CD4-positive, alpha-beta T cell treated with Interleukin-4 for 1 hour (primary cell): Measurements from ENCODE around the gene FSTL4.

Experiments used
- DNase-seq, 2 donors: peaks; one replicate each; pipeline ENCODE4 v3.0.0-alpha.2; 2020 to 2022

The FSTL4 gene

DNA sequence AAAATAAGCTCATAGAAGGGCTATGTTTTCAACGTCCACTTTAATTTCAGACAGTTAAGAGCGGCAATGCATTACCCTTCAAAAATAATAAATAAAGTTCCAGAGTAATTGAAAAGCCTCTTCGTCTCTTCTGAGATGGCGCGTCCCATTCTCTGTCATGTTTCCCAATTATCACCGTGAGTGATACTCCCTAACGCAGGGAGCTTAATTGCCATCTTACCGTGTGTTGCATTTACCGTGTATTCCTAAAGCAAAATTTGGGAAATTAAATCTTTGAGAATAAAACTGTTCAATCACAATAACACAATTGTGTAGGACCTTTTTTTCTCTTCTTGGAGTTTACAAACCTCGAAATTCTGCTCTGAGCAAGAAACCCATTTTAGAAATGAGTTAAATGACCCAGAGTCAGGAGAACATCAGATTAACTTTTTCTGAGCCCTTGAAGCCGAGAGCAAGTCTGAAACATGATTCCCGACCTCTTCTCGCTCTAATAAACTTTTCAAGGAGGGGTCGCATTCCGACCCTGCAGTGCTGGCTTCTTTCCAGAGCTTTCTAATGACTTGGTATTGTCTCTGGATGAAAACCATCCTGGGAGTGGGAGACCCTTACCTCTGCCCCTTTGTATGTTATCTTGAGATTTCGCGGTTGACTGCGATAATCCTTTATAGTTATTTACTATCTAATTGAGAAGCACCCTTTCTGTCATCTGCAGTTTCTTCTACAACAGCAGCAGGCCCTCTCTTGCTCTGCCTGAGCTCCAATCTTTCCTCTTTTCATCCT is 251.5 kb downstream of the FSTL4 start:
- DNase-seq = no peak

DNA sequence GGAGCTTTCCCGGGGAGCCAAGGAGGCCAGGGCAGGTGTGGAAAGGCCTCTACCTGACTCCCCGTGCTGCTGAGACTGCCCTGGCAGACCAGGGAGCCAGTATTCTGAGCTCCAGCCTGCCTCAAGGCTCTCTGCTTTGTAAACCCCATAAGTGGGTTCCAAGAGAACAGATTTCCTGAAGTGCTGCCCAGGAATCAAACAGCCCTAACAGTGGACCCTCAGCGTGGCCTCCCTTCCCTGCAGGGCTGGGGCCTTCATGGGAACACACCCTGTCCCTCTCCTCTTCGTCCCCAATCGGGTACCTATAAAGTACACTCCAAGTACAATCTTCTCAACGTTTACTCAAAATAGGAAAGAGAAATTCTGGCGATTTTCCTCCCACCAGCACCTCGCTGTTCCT is 252.5 kb downstream of the FSTL4 start:
- DNase-seq = no peak

DNA sequence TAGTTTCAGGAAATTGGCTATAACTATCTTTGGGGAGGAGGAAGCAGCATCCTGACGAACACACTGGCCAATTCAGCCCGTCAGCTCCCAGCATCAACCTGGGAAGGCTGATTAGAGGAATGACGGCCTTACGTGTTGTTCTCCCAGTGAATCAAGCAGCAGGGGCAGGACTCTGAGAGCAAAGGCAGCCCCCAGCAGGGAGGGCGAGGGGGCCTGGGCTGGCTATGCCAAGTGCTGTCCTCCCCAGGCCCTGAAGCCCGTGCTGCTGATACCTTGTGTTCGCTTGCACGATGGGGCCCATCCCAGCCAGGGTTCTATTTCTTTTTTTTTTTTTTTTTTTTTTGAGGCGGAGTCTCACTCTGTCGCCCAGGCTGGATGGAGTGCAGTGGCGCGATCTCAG is 254.1 kb downstream of the FSTL4 start:
- no peak for DNase-seq

GRCh38 chr5:133357758-133358157 is 254.6 kb downstream of the FSTL4 start:
- no peak for DNase-seq

- no peak for DNase-seq
Measured at GRCh38 chr5:133356984-133357421, 255.3 kb downstream of the FSTL4 start.

GRCh38 chr5:133356396-133356983 is 255.9 kb downstream of the FSTL4 start:
- DNase-seq = no peak

DNA sequence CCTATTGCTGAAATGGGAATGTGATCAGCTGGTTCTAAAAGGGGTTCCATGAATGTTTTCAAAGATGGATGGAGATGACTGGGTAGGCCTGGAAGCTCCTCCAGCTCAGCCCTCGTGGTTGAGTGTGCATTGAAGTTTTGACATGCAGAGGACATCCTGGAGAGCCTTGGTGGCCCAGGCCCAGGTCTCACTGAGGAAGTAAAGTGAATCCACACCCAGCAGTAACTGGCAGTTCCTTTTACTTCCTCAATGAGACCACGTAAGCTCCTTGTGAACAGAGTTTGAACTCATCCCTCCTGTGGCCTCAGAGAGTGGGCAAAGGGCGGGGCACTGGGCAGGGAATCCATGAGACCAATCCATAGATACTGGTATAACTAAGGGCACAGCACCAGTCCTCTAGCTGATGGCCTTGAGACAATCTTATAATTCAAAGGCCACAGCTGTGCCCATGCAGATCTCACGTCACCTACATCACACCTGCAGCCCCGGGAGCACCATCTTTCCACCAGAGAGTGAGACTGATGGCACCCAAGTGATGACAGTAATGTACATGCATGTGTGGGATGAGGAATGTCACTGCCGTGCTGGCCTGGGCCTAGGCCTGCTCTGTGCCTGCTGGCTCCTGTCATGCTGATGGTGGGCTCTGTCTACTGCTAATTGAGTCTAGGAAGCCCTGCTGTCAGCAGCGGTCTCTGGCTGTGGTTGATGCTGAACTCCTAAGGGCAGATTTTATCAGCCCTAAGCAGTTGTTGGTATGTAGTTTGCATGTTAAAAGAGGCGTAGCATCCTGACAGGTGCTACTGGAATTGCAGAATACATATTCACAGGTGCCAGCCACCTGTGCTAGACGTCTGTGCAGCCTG is 257.8 kb downstream of the FSTL4 start:
- DNase-seq = no peak

DNA sequence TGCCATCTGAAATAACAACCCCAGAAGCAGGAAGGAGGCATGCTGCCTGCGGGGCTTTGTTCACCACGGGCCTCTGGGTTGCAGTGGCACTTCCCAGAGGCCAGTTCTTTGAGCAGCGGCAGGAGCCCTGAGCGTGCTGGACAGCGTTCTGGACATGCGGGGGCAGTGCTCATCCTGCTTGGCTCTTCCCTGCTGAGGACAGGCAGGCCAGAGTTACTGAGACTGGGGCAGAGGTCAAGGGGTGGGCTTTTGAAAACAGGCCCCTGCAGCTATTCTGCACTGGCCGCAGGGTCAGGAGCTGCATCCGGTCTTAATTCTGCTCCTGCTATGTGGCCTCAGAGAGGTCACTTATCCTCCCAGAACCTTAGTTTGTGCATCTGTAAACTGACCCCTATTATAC is 258.6 kb downstream of the FSTL4 start:
- DNase-seq = no peak

DNA sequence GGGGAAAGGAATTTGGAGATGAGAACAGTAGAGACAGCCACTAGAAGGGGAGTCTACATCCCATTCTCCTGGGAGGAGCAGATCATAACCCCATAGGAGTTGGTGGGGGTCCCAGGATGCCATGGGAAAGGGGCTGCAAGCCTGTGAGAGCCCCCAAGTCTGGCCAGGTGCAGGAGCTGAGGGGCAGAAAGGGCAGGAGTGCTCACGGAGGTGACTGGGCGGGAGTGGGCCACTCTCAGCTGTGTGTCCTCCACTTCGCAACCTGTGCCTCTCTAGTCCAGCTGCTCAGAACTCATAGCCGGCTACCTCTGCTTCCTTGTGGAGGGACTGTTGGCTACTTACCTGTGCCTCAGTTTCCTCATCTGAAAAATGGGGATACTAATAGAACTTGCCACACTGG is 263.9 kb downstream of the FSTL4 start:
- no peak for DNase-seq

DNA sequence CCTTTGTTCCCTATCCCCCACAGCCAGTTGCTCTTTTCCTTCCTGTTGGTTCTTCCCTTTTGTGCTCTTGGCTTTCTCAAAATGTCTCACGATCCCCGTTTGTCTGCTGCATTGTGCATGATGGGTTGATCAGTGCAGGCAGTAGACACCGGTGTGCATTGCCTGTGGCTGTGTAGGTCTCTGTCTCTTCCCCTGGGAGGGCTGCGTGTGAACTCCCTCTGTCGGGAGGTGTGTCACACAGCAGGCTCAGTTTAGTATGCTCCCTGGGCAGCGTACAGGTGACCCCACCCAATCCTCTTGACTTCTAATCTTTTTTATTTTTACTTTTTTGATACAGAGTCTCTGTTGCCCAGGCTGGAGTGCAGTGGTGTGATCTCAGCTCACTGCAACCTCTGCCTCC is 265.3 kb downstream of the FSTL4 start:
- DNase-seq = peak in 1 of 2 donors; percentile 7

DNA sequence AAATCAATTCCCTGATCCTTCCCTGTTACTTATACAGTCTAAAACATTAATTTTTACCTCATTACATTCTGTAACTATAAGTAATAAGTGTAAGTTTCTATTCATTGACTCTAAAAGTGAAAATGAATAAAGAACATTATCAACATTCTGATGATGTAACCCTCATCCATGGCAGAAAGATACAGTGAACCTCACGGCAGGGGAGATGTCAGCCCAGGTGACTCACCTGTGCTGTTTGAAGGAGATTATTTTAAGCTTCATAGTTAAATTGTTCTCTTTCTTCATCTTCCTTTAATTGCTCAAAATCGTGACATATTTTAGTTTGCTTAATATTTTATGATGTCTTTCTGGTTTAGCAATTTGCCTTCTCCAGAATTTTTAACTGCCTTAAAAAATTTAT is 268.1 kb downstream of the FSTL4 start:
- no peak for DNase-seq

- DNase-seq = peak in 1 of 2 donors; percentile 8
Measured at GRCh38 chr5:133343196-133343595, 269.1 kb downstream of the FSTL4 start.

DNA sequence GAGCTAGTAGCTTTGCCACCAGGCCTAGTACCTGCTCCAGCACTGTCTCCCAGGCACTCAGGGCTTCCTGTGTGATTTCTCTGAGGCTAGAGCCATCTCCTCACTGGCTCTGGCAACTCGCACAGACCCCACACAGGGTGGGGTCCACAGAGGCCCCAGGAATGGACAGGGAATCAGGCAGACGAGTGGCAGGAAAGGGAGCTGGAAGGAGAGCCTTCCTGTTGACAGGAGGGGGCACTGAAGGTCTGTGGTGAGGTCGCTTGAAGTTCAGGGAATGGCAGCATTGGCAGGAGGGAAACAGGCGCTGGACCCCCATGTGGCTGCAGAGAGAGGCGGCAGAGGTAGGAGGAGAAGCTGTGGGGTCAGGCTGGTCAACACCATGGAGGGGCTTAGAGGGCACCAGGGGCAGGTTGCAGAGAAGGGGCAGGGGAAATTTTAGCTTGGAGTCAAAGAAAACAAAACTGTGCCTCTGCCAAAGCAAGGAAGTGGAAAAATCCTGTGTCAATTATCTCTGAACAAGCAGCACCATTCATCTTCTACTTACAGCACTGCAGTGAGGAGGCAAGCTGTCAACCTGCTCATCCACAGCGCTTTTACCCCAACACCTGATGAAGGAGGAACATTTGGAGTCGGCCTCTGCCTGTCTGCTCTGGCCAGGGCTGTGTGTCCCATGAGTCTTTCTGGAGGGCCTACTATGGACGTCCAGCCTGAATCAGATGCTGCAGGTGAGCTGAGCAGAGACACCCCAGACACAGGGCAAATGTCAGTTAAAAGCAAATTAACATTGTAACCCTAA is 270.2 kb downstream of the FSTL4 start:
- DNase-seq = peak in 1 of 2 donors; percentile 7

DNA sequence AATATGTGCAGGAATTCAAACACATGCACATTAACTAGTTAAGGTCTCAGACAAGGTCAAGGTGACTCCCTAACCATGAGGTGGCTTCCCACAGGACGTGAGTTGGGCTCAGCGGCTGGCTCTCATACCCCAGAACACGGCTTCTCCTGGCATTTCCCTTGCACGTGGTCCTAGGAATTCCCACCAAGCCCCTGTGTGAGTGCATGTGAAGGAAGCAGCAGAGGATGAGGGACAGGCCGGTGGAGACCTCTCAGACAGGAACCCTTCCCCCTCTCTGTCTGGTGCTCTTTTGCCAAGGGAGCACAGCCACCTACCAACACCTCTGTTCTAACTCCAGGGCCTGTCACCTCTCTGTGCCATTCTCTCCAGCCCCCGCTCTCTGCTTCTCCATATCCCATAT is 271.0 kb downstream of the FSTL4 start:
- peak in 1 of 2 donors; percentile 10 for DNase-seq

- peak in 1 of 2 donors; percentile 6 for DNase-seq
Measured at GRCh38 chr5:133340822-133341221, 271.5 kb downstream of the FSTL4 start.

DNA sequence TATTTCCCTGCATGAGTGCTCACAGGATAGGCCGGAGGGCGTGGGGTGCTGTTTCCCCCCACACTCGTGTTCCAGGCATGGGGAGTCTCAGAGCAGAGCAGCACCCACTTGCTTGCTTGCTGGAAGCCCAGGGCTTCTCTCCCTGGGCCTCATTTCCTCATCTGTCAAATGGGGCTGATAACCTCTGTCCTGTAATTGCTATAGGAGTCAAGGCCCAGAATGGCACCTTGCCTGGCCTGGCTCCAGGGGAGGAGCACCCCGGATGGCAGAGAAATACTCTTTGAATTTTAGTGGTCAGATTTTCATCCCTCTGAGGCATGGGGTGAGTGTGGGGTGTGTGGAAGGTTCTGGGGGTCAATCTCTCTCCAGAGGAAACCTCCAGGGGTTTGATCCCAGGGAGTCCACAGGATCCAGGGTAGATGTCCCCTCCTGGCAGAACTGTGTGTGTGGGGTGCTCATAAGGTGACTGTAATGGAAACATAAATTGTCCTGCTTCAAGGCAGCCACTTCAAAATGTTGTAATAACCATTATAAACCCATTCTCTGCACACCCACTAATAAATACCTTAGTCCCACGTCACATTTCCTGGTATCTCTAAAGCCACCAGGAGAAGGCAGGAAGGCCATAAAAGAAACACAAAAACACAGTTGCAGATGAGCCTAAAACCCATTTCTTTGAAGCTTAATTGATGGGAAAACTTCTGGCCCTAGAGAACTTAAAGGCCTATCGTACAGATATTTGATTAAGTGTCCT is 272.2 kb downstream of the FSTL4 start:
- DNase-seq = no peak

DNA sequence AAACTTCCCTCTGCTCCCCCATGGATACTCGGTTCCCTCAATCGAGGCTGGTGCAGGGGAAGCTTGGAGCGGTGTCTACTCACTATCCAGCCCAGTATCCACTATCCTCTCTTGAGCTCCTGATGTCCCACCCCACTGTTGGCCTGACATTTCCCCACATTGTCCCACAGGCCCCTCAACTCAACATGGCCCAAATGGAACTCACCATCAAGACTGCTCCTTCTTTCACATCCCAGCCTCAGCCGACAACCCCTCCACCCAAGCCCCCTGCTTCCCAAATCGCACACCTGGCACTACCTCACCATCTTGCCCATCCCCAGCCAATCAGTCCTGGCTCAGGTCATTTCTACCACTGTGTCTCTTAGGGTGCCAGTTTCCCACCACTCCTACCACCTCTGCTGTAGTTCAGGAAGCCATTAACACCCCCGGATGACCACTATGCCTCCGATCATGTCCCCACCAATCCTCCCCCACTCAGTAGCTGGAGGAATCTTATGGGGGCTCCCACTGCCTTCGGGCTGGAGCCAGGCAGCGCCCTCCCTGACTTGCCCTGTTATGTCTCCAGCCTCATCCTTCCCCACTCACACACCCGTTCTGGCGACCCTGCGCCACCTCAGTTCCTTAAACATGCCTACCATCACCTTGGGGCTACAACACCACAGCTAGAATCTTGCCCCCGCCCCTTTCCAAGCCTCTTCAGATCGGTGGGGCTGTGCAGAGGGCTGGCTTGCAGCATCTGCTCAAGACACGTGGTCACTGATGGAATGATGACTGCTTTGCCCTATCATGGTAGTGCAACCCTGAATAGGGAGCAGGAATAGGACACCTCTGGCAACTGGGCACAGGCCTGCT is 273.6 kb downstream of the FSTL4 start:
- no peak for DNase-seq

GRCh38 chr5:133337795-133338445 is 274.4 kb downstream of the FSTL4 start:
- no peak for DNase-seq

- no peak for DNase-seq
Measured at GRCh38 chr5:133336969-133337410, 275.4 kb downstream of the FSTL4 start.
